NCI-H460 (cell line): ENCODE data around the gene PRSS35. TPM values are rescaled to one million over a fixed set of nuclear protein-coding genes. Genes with fewer than 3 reads are reported as not detected.
"Not testable (repeated sequence)": the region's sequence is repeated elsewhere in the genome, so short reads cannot be mapped to it uniquely, and the experiment has no call there.

Source experiments
- DNase-seq: peaks from one replicate; pipeline ENCODE4 v3.0.0-alpha.2; 2016; ENCODE audit warnings: low read depth; ENCODE audit errors: extremely low read depth
- polyA plus RNA-seq: library from polyadenylated mRNA; depleted of rRNA; stranded (reverse); fragments of >200 nt; gene quantifications from 2 replicates; pipeline ENCODE4 v1.2.3, GENCODE V29; 2014; cell fraction: nucleus; rRNA removed
- total RNA-seq: library from RNA; depleted of rRNA; stranded (reverse); fragments of >200 nt; shearing (Covaris generic); gene quantifications from 2 replicates; pipeline ENCODE4 v1.2.3, GENCODE V29; 2014; rRNA removed

PRSS35 gene
- total RNA-seq, result not detected in 2 replicates
- 0.14 TPM in 1 of 2 replicates, not detected in the other for polyA plus RNA-seq

GRCh38 chr6:83511901-83512681 is at the start of gene PRSS35:
Gene PRSS35 (plus strand): TSS chr6:83512534. CDS start chr6:83523442, 10,908 bp downstream.
- DNase-seq, result peak; percentile 34

GRCh38 chr6:83463886-83464285 is 48.4 kb upstream of the PRSS35 start:
- DNase-seq, result no peak

- no peak for DNase-seq
These were observed 47.8 kb upstream of the PRSS35 start for GRCh38 chr6:83464381-83465140.

- no peak for DNase-seq
These were observed 46.0 kb upstream of the PRSS35 start for GRCh38 chr6:83466328-83466727.

- no peak for DNase-seq
These were observed 44.7 kb upstream of the PRSS35 start for GRCh38 chr6:83467620-83468036.

- DNase-seq, result no peak
These were observed 42.3 kb upstream of the PRSS35 start for GRCh38 chr6:83470001-83470400.

- DNase-seq, result no peak
These were observed 41.7 kb upstream of the PRSS35 start for GRCh38 chr6:83470587-83470986.

GRCh38 chr6:83472767-83473166 is 39.6 kb upstream of the PRSS35 start:
- DNase-seq, result no peak

- no peak for DNase-seq
These were observed 38.0 kb upstream of the PRSS35 start for GRCh38 chr6:83474309-83474708.

- no peak for DNase-seq
These were observed 35.4 kb upstream of the PRSS35 start for GRCh38 chr6:83476971-83477370.

- no peak for DNase-seq
These were observed 32.9 kb upstream of the PRSS35 start for GRCh38 chr6:83479389-83479788.

GRCh38 chr6:83480470-83480869 is 31.9 kb upstream of the PRSS35 start:
- DNase-seq, result no peak

- not testable (repeated sequence) for DNase-seq
These were observed 30.4 kb upstream of the PRSS35 start for GRCh38 chr6:83481938-83482337.

- DNase-seq, result no peak
These were observed 23.9 kb upstream of the PRSS35 start for GRCh38 chr6:83488448-83488847.

- DNase-seq, result no peak
These were observed 23.5 kb upstream of the PRSS35 start for GRCh38 chr6:83488861-83489260.

GRCh38 chr6:83490217-83490807 is 22.0 kb upstream of the PRSS35 start:
- no peak for DNase-seq

- DNase-seq, result no peak
These were observed 7.0 kb upstream of the PRSS35 start for GRCh38 chr6:83505356-83505755.

- DNase-seq, result no peak
These were observed 2.9 kb upstream of the PRSS35 start for GRCh38 chr6:83509441-83509840.

GRCh38 chr6:83510791-83511190 is 1.5 kb upstream of the PRSS35 start:
- DNase-seq, result no peak

GRCh38 chr6:83511266-83511665 is 1.1 kb upstream of the PRSS35 start:
- DNase-seq, result no peak

GRCh38 chr6:83514466-83514865 is 2.1 kb downstream of the PRSS35 start:
- DNase-seq, result no peak
